ENCODE results near the gene CTCF. TPM values are rescaled to one million over a fixed set of nuclear protein-coding genes. Genes with fewer than 3 reads are reported as not detected.

The CTCF gene
- total RNA-seq, 1 donor from 2014 or later = 24.9 TPM

GRCh38 chr16:67561824-67562525 lies 351 bp upstream of the CTCF start:
- intact Hi-C loops (cut with DNase I) = loop anchor here (5.0 to 10.0 kb wide), 2 partner anchors 73 to 100 kb away; partner anchors contain the start of genes ACD and PARD6A
- ATAC-seq (ENCODE audit: poor library complexity) (peak; percentile 91), DNase-seq (peak; percentile 98)

GRCh38 chr16:67562918-67563707 lies 787 bp downstream of the CTCF start:
- ATAC-seq (ENCODE audit: poor library complexity) (peak; percentile 31), DNase-seq (peak; percentile 82)
- intact Hi-C loops (cut with DNase I) = loop anchor here (5.0 to 10.0 kb wide), 2 partner anchors 72 to 99 kb away; partner anchors contain the start of genes ACD and PARD6A

GRCh38 chr16:67563708-67564468 lies 1.6 kb downstream of the CTCF start:
- intact Hi-C loops (cut with DNase I) = loop anchor here (5.0 to 10.0 kb wide), 2 partner anchors 71 to 98 kb away; partner anchors contain the start of genes ACD and PARD6A
- peak; percentile 19 for ATAC-seq (ENCODE audit: poor library complexity)
- no peak for DNase-seq

DNA sequence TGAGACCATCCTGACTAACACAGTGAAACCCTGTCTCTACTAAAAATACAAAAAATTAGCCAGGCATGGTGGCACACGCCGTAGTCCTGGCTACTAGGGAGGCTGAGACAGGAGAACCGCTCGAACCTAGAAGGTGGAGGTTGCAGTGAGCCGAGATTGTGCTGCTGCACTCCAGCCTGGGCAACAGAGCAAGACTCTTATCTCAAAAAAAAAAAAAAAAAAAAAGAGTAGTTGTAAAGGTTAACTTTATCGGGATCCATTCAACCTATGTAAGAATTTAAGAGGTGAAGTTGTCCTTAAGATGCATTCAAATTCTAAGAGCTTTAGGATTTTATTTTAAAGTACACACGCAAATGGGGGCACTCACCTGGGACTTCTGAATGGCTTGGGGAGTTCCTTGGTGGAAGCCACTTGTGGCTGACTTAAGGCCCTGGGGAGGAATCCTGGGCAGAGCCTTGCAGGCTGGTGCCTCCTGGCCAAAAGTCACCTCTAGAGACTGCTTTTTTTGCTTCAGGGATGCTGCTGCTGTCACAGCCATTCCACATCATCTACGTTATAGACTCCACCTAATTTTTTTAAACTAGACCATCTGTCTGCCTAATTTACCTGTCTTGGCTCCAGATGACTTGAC lies 3.3 kb downstream of the CTCF start:
- no peak for DNase-seq
- no peak for ATAC-seq (ENCODE audit: poor library complexity)
- intact Hi-C loops (cut with DNase I) = loop anchor here (10.0 kb wide), 1 partner anchor 69 kb away; no protein-coding TSS in a partner anchor

GRCh38 chr16:67571464-67571863 lies 9.1 kb downstream of the CTCF start:
- ATAC-seq (ENCODE audit: poor library complexity) (no peak), DNase-seq (no peak)
- intact Hi-C loops (cut with DNase I) = no loop called here

DNA sequence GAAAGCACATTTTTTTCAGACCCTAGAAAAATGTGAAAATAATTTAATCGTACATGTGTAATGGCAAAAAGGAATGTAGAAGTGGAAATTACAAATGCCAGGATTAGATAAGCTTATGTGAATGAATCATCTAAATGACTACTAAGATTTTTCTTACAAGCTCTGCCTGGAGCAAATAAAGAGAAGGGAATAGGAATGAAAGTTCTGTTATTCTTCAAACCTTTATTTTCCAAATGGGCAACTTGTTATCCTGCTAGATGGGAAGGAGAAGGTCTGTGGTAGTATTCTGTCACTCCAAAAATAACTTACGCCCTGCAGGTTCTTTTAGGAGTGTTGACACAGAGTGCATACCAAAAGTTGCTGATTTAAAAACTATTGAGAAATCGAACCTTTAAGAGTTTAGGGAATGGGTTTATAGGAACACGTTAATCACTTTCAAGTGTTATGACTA lies 9.7 kb downstream of the CTCF start:
- DNase-seq (no peak), ATAC-seq (ENCODE audit: poor library complexity) (no peak)
- intact Hi-C loops (cut with DNase I) = no loop called here

DNA sequence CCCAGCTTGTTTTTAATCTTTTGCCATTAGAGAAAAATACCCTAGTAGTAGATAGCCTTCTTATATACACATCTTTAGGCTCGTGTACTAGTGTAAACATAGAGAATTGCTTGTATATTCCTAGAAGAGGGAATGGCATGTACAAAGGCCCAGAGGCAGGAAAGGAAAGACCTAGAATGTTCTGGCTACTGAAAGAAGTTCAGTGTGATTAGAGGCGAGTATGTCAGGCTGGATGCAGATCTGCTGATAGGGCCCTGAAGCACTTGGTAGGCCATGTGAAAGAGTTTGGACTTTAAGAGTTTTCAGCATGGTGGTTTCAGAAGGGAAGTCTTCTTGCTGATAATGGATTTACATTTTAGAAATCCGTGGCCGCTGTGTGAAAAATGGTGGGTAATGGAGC lies 17.4 kb downstream of the CTCF start:
- DNase-seq (no peak), ATAC-seq (ENCODE audit: poor library complexity) (no peak)
- intact Hi-C loops (cut with DNase I) = no loop called here

GRCh38 chr16:67580202-67580601 lies 17.9 kb downstream of the CTCF start:
- intact Hi-C loops (cut with DNase I) = no loop called here
- no peak for DNase-seq
- ATAC-seq (ENCODE audit: poor library complexity) = no peak

DNA sequence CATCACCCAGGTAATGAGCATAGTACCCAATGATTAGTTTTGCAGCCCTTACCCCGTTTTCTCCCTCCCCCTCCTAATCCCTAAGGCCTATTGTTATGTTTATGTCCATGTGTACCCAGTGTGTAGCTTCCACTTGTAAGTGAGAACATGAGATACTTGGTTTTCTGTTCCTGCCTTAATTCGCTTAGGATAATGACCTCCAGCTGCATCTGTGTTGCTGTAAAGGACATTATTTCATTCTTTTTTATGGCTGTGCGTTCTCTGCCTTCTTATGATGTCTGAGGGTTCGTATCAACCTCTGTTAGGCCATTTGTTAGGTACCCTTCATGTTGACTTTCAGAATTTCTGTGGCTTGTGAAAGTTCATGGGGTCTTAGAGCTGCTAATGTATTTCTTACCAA lies 31.0 kb downstream of the CTCF start:
- no peak for DNase-seq
- intact Hi-C loops (cut with DNase I) = no loop called here
- ATAC-seq (ENCODE audit: poor library complexity) = no peak

GRCh38 chr16:67593701-67594100 lies 31.4 kb downstream of the CTCF start:
- intact Hi-C loops (cut with DNase I) = no loop called here
- DNase-seq = no peak
- ATAC-seq (ENCODE audit: poor library complexity) = no peak

GRCh38 chr16:67594256-67594915 lies 32.1 kb downstream of the CTCF start:
- intact Hi-C loops (cut with DNase I) = no loop called here
- ATAC-seq (ENCODE audit: poor library complexity) = no peak
- DNase-seq = no peak

DNA sequence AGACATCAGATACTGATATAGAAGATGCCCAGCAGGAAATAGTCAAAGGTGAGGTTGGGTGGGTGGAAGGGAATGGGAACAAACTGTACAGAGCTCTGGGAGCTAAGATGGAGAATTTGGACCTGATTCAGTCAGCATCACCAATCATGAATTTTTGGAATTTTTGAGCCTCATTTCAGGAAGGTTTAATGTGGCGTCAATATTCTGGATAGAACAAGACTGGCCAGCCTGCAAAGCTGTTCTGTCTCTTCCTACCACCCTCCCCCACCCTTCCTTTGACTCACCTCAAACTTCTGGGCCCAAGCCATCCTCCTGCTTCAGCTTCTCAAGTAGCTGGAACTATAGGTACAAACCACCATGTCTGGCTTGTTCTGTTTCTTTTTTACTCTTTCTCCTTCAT lies 32.6 kb downstream of the CTCF start:
- ATAC-seq (ENCODE audit: poor library complexity) = no peak
- DNase-seq = no peak
- intact Hi-C loops (cut with DNase I) = no loop called here

GRCh38 chr16:67598527-67598926 lies 36.2 kb downstream of the CTCF start:
- ATAC-seq (ENCODE audit: poor library complexity) = no peak
- no peak for DNase-seq
- intact Hi-C loops (cut with DNase I) = no loop called here

DNA sequence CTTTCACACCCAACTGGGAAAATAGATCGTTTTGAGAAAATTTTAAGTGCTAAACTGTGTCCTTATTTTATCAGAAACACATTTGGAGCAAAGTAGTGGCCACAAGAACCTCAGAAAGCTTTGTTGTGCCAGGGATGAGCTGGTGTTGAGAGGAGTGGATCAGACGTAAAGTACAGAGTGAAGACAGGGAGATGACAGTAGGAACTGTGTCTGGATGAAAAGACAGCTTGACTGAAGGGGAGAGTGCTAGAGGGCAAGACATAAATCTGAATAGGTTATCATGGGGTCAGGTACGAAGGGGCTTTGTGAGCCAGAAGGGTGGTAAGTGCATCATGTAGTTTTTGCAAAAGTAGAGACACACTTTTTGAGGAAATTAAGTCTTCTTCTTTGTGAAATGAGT lies 43.3 kb downstream of the CTCF start:
- intact Hi-C loops (cut with DNase I) = no loop called here
- DNase-seq (no peak), ATAC-seq (ENCODE audit: poor library complexity) (no peak)

GRCh38 chr16:67606632-67607031 lies 44.3 kb downstream of the CTCF start:
- no peak for ATAC-seq (ENCODE audit: poor library complexity)
- DNase-seq = no peak
- intact Hi-C loops (cut with DNase I) = no loop called here

- ATAC-seq (ENCODE audit: poor library complexity) (no peak), DNase-seq (no peak)
- intact Hi-C loops (cut with DNase I) = no loop called here
These were observed 46.0 kb downstream of the CTCF start for GRCh38 chr16:67608364-67608763.

DNA sequence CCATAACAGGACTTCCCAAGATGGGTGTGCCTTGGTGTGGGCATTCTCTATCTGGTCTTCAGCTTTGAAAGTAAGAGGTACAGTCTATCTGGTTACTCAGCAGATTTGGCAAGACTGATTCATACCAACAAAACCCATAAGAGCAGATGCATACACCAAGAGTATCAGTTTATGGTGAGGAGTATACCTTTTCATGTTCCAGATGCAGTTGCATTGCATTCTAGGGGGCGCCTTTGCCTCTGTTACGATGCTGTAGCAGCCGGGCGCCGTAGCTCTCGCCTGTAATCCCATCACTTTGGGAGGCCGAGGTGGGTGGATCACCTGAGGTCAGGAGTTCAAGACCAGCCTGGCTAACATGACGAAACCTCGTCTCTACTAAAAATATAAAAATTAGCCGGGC lies 51.5 kb downstream of the CTCF start:
- no peak for ATAC-seq (ENCODE audit: poor library complexity)
- DNase-seq = no peak
- intact Hi-C loops (cut with DNase I) = no loop called here

DNA sequence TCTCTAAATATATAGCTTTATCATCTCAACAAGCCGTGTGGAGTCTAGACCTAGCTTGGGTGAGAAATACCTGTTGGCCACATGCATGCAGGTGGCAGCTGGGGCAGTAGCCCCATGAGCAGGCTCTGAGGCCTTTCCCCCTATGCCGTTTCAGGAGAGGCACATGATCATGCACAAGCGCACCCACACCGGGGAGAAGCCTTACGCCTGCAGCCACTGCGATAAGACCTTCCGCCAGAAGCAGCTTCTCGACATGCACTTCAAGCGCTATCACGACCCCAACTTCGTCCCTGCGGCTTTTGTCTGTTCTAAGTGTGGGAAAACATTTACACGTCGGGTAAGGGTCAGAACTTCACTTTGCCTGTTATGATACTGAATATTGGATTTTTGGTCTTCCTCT lies 65.9 kb downstream of the CTCF start:
- ATAC-seq (ENCODE audit: poor library complexity) = no peak
- intact Hi-C loops (cut with DNase I) = no loop called here
- no peak for DNase-seq
